Kidney glomerular epithelial cell (primary cell): ENCODE measurements around the gene ALOX5.
"Not testable (repeated sequence)": the region's sequence is repeated elsewhere in the genome, so short reads cannot be mapped to it uniquely, and the experiment has no call there.

Source experiments
- DNase-seq: peaks from one replicate; lab custom pipeline; 2025; lab: John Stamatoyannopoulos, UW

ALOX5 gene

DNA sequence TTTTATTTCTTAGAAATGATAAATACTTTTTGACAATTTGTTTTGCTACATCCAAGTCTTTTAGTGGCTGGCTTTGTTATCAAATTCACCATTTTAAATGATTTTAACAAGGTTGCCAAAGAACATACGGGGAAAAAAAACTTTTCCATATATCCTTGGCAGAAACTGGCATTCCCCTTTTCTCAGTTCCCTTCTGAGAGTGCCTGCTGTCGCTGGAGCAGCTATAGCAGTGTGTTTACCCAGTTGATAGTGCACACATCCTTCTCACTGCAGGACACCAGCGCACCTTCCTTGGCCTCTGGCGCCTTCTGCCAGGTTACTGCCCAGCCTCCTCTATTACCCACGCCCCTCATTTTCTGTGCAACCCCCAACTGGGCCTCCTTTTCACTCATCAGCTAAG lies 94.1 kb downstream of the ALOX5 start:
- no peak for DNase-seq

DNA sequence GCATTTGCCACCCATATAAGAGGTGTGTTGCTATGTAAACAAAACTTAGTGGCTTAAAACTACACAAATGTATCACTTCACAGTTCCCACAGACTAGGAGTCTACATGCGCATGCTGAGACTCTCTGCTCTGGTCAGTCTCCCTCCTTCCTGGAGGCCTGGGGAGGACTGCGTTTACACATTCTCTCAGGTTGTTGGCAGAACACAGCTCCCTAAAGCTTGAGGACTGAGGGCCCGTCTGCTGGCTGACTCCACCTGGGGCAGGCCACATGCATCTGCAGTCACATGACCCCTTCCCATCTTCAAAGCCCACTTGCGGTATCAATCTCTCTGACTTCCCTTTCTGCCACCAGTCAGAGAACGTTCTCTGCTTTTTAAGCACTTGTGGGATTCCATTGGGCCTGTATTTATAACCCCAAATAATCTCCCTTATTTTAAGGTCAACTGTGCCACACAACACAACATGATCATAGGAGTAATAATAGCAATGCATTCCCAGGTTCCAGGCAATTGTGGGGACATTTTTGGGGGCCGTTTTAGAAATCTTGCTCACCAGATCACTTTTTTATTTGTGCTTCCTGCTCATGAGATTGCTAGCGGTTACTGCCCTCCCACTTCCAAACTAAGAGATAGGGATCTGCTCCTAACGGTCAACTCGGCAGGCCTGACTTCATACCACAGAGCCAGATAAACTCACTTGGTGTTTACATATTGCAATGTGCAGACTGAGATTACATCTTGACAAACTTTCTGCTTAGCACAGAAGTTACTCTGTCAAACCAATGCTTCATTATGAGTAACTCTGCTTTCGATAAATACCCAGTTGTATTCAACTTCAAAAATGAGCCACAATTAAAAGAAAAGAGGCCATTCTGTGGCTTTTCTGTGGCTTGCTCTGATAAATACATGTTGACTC lies 96.3 kb downstream of the ALOX5 start:
- DNase-seq: no peak

DNA sequence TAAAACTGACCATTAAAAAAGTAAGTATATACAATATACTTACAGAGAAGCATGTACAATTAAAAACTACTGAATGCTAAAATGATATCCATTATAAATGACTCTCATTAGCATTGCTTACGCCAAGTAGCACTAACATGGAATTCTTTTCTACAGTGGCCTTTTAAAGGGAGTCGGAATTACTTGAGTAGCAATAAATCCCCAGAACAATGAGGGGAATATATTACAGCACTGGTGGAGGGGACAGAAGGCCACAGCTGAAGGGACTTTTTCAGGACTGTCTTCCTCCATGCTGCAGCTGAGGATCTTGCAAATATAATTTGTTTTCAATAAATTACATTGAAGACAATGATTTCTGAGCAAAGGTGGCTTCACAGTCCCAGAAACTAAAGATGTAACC lies 97.0 kb downstream of the ALOX5 start:
- DNase-seq: no peak

DNA sequence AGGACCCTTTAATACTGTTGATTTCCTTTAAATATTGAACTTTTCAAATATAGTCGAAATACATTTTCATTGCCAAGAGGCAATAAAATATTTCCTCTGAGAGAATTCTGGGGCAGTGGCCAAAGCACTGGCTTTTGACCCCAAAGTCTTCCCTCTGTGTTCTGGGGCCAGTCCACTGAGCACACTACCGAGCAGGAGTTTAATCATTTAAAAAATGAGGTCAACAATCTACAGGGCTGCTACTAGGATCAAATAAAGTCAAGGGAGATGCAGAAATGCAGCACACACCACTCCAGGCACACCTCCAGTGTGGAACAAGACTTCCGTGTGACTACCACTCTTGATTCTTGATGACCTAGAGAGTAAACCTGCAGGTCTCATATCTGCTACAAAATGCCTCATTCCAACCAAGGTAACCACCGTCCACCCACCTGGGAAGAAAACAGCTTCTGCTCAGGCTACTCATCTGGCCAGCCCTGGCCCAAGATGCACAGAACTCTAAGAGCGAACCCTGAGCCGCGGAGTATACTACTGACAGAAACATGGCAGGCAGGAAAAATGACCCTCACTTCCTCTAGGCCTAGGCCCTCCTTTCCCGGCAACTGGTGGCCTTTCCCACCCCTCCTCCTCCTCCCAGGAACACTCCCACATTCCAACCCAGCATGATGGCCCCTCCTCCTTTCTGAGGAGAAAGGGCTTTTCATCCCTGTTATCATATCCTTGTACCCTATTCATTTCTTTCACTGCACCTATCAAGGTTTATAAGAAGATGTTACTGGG lies 97.7 kb downstream of the ALOX5 start:
- DNase-seq: no peak

DNA sequence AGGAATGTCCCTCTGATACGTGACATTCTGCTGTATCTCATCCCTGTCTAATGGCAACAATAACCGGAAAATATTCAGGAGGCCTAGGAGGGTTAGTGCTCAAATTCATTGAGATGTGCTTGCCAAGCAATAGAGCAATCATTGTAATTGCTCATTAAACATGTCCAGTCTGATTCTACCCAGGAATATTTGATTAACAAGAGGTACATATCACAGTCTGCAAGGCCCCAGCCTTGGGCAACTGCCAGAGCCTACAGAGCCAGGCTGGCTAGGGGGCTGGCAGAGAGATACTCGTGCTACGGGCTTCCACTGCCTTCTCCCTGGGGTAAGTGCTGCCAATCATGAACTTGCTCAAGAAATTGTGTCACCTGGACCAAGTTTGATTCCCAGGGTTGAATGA lies 99.1 kb downstream of the ALOX5 start:
- DNase-seq: no peak

- DNase-seq: no peak
Observed at GRCh38 chr10:45476559-45476958, 102.5 kb downstream of the ALOX5 start.

DNA sequence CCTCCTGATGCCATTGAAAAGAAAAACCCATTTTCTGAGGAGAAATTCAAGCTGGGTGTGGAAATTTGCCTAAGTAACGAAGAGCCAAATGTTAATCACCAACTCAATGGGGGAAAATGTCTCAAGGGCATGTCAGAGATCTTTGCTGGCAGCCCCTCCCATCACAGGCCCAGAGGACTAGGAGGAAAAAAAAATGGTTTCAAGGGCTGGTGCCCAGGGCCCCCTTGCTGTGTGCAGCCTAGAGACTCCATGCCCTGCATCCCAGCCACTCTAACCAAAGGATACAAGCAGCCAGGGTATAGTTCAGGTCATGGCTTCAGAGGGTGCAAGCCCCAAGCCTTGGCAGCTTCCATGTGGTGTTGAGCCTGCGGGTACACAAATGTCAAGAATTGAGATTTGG lies 106.3 kb downstream of the ALOX5 start:
- DNase-seq: no peak

DNA sequence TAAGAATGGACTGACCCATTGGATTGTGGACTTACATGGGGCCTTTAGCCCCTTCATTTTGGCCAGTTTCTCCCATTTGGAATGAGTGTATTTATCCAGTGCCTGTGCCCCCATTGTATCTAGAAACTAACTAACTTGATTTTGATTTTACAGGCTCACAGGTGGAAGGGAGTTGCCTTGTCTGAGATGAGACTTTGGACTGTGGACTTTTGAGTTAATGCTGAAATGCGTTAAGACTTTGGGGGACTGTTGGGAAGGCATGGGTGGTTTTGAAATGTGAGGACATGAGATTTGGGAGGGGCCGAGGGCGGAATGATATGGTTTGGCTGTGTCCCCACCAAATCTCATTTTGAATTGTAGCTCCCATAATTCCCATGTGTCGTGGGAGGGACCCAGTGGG lies 107.1 kb downstream of the ALOX5 start:
- DNase-seq: not testable (repeated sequence)

DNA sequence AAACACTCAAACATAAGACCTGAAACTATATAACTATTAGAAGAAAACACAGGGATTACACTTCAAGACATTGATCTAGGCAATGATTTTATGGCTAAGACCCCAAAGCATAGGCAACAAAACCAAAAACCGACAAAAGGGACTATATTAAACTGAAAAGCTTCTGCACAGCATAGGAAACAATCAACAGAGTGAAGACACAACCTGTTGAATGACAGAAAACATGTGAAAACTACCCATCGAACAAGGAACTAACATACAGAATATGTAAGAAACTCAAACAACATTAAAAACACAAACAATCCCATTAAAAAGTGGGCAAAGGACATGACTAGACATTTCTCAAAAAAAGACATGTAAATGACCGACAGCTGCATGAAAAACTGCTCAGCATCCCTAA lies 109.0 kb downstream of the ALOX5 start:
- DNase-seq: no peak

DNA sequence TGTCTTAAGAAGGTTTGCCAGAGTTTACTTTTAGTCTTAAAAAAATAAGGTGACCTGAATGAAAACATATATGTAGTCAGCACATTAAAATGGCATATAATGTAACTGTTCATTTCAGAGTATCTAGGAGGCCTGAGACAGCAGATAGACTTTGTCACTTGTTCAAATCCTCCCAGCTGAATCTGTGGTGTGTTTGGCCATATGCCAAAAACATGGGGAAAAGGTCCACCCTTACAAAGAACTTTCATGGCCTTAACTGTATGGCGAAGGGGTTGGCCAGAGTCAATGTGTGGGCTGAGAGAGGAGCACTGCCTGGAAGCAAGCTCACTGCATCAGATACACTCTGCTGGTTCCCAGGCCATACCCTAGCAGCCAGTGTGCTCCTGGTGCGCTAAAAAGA lies 113.7 kb downstream of the ALOX5 start:
- no peak for DNase-seq

- DNase-seq: no peak
Observed at GRCh38 chr10:45488365-45488764, 114.3 kb downstream of the ALOX5 start.

DNA sequence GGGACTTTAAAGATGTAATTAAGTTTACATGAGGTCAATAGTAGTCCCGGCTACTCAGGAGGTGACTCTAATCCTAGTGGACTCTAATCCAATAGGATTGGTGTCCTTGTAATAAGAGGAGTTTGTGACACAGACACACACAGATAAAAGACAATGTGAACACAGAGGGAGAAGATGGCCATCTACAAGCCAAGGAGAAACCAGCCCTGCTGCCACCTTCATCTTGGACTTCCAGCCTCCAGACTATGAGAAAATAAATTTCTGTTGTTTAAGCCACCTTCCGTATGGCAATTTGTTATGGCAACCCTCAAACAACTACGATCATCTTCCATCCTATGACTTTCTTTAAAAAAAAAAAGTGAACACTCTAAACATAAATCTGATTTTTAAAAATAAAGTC lies 116.3 kb downstream of the ALOX5 start:
- DNase-seq: no peak

GRCh38 chr10:45491061-45491460 lies 117.0 kb downstream of the ALOX5 start:
- DNase-seq: no peak
